ENCODE results near the gene TMA7B.
"Not testable (repeated sequence)": the region's sequence is repeated elsewhere in the genome, so short reads cannot be mapped to it uniquely, and the experiment has no call there.

Gene TMA7B

DNA sequence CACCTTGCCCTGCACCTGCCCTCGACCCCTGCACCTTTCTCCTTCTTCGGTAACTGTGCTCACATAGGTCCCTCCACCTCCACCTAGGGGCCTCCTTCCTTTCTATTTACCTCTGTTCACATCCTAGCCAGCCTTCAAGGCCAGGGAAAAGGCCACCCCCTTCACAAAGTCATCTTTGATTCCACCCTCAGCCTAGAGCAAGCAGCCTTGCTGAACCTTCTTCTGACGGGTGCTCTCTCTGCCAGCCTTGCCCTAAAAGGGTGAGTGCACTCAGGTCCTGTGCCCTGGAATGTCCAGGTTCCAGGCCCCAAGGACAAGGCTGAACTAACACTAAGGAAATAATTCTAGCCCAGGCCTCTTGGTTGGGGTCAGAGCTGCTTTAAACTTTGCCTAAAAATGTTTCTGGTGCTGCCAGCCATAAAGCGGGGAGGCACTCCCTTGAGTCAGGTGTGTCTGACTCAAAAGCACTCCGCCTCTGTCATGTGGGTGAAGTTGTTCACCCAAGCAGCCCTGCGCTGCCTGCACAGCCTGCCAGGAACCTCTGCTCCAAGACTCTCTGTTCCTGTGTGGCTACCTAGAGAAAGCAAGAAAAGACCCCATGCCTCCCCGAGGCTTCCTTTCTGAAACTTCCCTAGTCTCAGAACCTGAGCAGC is 25.3 kb downstream of the TMA7B start:
- no peak for DNase-seq

GRCh38 chr22:39988386-39989114 is 28.4 kb downstream of the TMA7B start:
- DNase-seq: no peak

DNA sequence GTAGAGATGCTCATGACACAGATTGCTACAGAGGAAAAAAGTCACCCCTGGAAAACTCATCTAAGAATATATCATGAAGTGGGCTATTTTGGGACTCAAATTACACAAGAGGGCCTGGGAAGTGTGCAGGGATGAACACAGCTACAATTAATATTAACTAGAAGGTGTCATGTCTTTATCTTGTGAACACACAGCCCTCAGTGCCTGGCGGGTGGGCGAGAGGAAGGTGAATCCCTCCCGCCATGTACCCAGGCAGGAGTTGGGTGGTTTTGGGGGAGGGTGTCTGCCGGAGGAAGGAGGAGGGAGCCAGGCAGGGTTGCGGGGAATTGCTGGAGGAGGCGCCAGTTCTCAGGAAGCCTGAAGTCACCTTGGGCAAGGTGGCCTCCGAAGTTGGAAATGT is 29.4 kb downstream of the TMA7B start:
- no peak for DNase-seq

DNA sequence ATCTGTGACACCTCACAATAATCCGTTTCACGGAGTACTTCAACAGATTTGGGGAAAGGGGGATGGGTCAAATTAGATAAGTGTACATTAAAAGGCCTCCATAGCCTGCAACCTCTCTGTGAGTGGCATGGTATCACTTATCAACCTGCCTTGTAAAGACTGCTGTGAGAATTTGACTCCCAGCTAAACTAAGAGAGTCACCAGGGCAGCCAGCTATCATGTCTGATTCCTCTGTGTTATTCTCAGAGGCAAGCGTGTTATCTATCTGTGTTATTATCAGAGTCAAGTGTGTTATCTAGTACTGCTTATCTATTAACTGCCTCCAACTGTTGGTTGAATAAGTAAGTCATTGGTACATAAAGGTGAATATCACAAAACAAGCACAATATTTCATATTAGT is 30.5 kb downstream of the TMA7B start:
- DNase-seq: no peak

GRCh38 chr22:39991159-39991860 is 31.1 kb downstream of the TMA7B start:
- DNase-seq: no peak

DNA sequence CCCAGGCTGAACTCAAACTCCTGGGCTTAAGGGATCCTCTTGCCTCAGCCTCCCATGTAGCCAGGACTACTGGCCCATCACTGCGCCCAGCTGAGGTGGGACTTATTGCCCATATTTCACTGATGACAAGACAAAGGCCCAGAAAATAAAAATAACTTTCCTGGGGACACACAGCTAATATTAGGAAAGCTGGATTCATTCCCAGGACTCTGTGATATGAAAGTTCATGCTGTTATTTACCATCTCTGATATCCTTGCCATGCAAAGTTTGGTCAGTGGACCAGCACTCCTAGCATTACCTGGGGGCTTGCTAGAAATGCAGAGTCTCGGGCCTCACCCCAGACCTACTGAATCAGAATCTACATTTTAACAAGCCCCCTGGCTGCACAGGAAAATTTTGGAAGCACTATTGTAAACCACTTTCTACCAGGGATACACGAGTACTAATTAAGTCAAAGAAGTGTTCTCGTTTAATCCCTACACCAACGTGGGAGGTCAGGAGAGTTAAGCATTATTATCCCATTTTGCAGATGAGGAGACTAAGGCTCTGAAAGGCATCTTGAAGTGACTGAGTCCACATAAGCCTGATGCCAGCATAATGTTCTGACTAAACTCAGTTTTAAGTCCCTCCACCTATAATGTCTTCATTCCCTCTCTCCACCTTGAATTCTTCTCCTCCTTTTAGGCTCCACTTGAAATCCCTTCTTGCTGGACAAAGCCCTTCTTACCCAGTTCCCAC is 32.1 kb downstream of the TMA7B start:
- DNase-seq: no peak

DNA sequence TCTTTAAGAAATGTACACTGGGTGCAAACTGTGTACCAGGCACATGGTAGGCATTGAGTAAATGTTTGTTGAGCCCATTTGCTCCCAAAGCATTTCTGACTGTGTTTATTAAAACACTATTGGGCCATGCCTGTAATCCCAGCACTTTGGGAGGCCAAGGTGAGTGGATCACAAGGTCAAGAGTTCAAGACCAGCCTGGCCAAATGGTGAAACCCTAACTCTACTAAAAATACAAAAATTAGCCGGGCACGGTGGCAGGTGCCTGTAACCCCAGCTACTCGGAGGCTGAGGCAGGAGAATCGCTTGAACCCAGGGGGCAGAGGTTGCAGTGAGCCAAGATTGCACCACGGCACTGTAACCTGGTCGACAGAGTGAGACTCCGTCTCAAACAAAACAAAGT is 32.7 kb downstream of the TMA7B start:
- not testable (repeated sequence) for DNase-seq

- no peak for DNase-seq
These were observed 33.9 kb downstream of the TMA7B start for GRCh38 chr22:39994041-39994565.

- DNase-seq: no peak
These were observed 34.6 kb downstream of the TMA7B start, which contains the start of gene FAM83F for GRCh38 chr22:39994566-39995392. FAM83F (plus strand) TSS chr22:39994954; CDS start chr22:39995043, 89 bp downstream.

GRCh38 chr22:39995393-39996252 is 35.4 kb downstream of the TMA7B start:
- DNase-seq: no peak

GRCh38 chr22:39996732-39997131 is 36.5 kb downstream of the TMA7B start:
- DNase-seq: peak; percentile 27 to 33

- DNase-seq: no peak
These were observed 37.2 kb downstream of the TMA7B start for GRCh38 chr22:39997421-39997820.

DNA sequence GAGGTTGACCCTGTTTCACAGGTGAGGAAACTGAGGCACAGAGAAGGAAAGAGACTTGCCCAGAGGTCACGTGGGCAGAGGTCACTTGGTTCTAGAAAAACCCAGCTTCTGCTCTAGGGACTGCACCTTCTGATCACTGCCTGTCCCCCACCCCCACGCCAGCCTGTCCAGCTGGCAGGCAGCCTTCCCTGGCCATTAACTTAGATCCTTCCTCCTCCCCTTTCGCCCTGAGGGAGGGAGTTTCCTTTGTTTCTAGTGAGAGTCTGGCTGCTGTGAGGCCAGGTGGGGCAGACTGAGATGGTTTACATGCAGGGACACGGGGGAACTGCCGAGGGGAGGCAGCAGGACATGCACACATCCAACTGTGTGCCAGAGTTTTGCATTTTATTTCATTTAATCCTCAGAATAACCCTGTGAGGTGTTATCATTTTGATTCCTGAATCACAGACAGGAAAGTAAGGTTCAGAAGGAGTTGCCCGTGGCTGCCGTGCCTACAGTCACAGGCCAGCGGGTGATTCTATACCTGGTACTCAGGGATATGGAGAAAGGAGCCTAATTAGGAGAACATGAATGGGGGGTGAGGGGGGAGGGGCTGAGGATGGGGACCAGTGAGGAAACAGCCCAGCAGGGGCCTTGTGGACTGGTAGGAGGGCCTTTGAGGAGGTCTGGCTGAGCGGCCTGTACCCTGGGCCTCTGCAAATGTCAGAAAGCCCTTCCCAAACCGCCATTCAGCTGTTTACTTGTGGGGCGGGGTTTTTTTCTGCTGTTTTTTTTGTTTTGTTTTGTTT is 37.9 kb downstream of the TMA7B start:
- peak; percentile 88 to 89 for DNase-seq

- DNase-seq: peak; percentile 22 to 49
These were observed 39.1 kb downstream of the TMA7B start for GRCh38 chr22:39999144-39999757.

DNA sequence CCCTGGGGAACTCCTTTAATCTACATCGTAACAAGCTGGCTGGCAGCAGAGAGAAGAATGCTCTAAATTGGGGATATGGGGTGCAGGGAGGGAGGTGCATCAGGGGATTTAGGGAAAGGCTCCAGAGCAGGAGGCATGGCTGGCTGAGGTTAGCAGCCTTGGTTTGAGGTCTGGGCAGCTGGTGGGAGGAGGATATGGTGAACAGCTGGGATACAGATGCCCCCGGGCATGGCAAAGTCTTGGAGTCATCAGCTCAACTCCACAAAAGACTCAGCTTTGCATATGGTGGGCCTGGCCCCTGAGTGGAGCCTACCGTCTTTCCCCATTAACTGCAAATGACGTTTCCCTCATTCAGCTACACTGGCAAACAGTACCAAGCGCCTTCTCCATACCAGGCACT is 40.0 kb downstream of the TMA7B start:
- no peak for DNase-seq

- no peak for DNase-seq
These were observed 40.9 kb downstream of the TMA7B start for GRCh38 chr22:40001106-40001505.

- DNase-seq: no peak
These were observed 41.8 kb downstream of the TMA7B start for GRCh38 chr22:40001800-40002577.

- peak; percentile 80 to 85 for DNase-seq
These were observed 42.9 kb downstream of the TMA7B start for GRCh38 chr22:40002935-40003715.
